Measurements from ENCODE around the gene TUBB2A.
"Not testable (repeated sequence)": the region's sequence is repeated elsewhere in the genome, so short reads cannot be mapped to it uniquely, and the experiment has no call there.

DNA sequence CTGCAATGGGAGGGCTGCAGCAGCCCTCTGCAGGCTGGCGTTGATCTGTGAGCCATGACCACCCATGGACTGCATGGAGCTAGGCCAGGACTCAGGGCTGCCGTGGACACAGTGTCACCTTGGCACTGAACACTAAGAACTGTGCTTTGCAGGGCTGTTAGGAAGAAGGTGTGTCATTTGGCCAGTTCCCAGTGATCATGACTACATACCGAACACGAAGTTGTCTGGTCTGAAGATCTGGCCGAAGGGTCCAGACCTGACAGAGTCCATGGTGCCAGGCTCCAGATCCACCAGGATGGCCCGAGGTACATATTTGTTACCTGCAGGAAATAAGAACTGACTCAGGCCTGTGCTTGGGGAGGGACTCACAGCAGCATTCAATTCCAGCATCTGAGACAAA is 1.9 kb downstream of the TUBB2A start:
- TF ChIP-seq, protein P1, sequence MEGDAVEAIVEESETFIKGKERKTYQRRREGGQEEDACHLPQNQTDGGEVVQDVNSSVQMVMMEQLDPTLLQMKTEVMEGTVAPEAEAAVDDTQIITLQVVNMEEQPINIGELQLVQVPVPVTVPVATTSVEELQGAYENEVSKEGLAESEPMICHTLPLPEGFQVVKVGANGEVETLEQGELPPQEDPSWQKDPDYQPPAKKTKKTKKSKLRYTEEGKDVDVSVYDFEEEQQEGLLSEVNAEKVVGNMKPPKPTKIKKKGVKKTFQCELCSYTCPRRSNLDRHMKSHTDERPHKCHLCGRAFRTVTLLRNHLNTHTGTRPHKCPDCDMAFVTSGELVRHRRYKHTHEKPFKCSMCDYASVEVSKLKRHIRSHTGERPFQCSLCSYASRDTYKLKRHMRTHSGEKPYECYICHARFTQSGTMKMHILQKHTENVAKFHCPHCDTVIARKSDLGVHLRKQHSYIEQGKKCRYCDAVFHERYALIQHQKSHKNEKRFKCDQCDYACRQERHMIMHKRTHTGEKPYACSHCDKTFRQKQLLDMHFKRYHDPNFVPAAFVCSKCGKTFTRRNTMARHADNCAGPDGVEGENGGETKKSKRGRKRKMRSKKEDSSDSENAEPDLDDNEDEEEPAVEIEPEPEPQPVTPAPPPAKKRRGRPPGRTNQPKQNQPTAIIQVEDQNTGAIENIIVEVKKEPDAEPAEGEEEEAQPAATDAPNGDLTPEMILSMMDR (IDR thresholded peaks at IDR 0.05), result not testable (repeated sequence)
- not testable (repeated sequence) for TF ChIP-seq POLR2AphosphoS5 (IDR thresholded peaks at IDR 0.05; ENCODE audit: insufficient read depth in 1 of 2, low read depth in 1 of 2)
